Brain microvascular endothelial cell (primary cell): ENCODE results near the gene SLCO3A1.

ENCODE experiments used
- DNase-seq: peaks from one replicate; pipeline ENCODE4 v3.0.0-alpha.2; 2020
- H3K27ac ChIP-seq: fragments of 250-450 bp; sonication (Bioruptor Pico); 2 replicates; pipeline ENCODE4 v1.5.1; 2020; ENCODE audit warnings: mild to moderate bottlenecking, moderate library complexity
- H3K27me3 ChIP-seq: fragments of 250-450 bp; sonication (Bioruptor Pico); replicated peaks from 2 replicates; pipeline ENCODE4 v1.5.1; 2020; ENCODE audit warnings: mild to moderate bottlenecking
- H3K36me3 ChIP-seq: fragments of 250-450 bp; sonication (Bioruptor Pico); replicated peaks from 2 replicates; pipeline ENCODE4 v1.5.1; 2020; ENCODE audit warnings: mild to moderate bottlenecking
- H3K4me3 ChIP-seq: 2 replicates; pipeline ENCODE4 v1.5.1; 2011; ENCODE audit warnings: low read depth, mild to moderate bottlenecking, control low read depth, low read length, moderate library complexity
- CTCF ChIP-seq: IDR thresholded peaks from 2 replicates; pipeline ENCODE4 v1.5.1; 2011; ENCODE audit warnings: low read depth, mild to moderate bottlenecking, moderate library complexity, low read length, control low read depth, inconsistent platforms; ENCODE audit errors: missing control alignments
- in situ Hi-C: cut with HindIII; loops from 2 replicates; pipeline ENCODE4 v1.10.0; 2017; ENCODE audit warnings: low sequenced_read_pairs, low pct_ligation_motif_present

SLCO3A1 gene

GRCh38 chr15:92141607-92142006 is 288.1 kb downstream of the SLCO3A1 start:
- Histone ChIP-seq H3K36me3 (no peaks in the 10 kb centered on the region), H3K27me3 (no peaks in the 10 kb centered on the region), H3K27ac (no peak overlapping the region), H3K4me3 (no peak overlapping the region)
- in situ Hi-C loops, result no loop called here
- TF ChIP-seq CTCF, result no peak
- DNase-seq, result no peak

- no peak overlapping the region for H3K27ac ChIP-seq
- in situ Hi-C loops, result no loop called here
- TF ChIP-seq CTCF, result no peak
- H3K36me3 ChIP-seq, result no peaks in the 10 kb centered on the region
- H3K4me3 ChIP-seq, result no peak overlapping the region
- no peak for DNase-seq
- H3K27me3 ChIP-seq, result no peaks in the 10 kb centered on the region
Measured at GRCh38 chr15:92142242-92143232, 289.0 kb downstream of the SLCO3A1 start.

GRCh38 chr15:92143765-92144164 is 290.3 kb downstream of the SLCO3A1 start:
- H3K36me3 ChIP-seq, result no peaks in the 10 kb centered on the region
- DNase-seq, result no peak

GRCh38 chr15:92146511-92147150 is 293.1 kb downstream of the SLCO3A1 start:
- Histone ChIP-seq H3K27ac (no peak overlapping the region), H3K27me3 (no peaks in the 10 kb centered on the region), H3K36me3 (no peaks in the 10 kb centered on the region), H3K4me3 (no peak overlapping the region)
- no peak for DNase-seq
- TF ChIP-seq CTCF, result no peak
- in situ Hi-C loops, result no loop called here

More at GRCh38 chr15:92143765-92144164, 290.3 kb downstream of the SLCO3A1 start:
- Histone ChIP-seq H3K27ac (no peak overlapping the region), H3K4me3 (no peak overlapping the region), H3K27me3 (no peaks in the 10 kb centered on the region)
- TF ChIP-seq CTCF, result no peak
- in situ Hi-C loops, result no loop called here

GRCh38 chr15:92149029-92149428 is 295.5 kb downstream of the SLCO3A1 start:
- in situ Hi-C loops, result no loop called here
- no peak overlapping the region for H3K4me3 ChIP-seq
- H3K36me3 ChIP-seq, result no peaks in the 10 kb centered on the region
- no peak overlapping the region for H3K27ac ChIP-seq
- no peaks in the 10 kb centered on the region for H3K27me3 ChIP-seq
- DNase-seq, result no peak
- TF ChIP-seq CTCF, result no peak
